Keratinocyte (primary cell): Measurements from ENCODE around the gene NREP. TPM values are rescaled to one million over a fixed set of nuclear protein-coding genes. Genes with fewer than 3 reads are reported as not detected.

Source experiments
- DNase-seq: peaks from one replicate; pipeline ENCODE4 v3.0.0-alpha.2; 2011; ENCODE audit warnings: low read depth, missing footprints, low spot score
- FAIRE-seq: peaks from 2 replicates; lab custom pipeline; 2011; peaks lifted over from hg19 to GRCh38; lab: Jason Lieb, UNC
- H2AFZ ChIP-seq: 2 replicates; pipeline ENCODE4 v1.6.0; 2012; ENCODE audit warnings: low read length, control low read depth, inconsistent platforms; ENCODE audit not compliant: control insufficient read depth
- H3K27ac ChIP-seq: 2 replicates; pipeline ENCODE4 v1.5.1; 2011; ENCODE audit warnings: low read length; ENCODE audit not compliant: control insufficient read depth, insufficient read depth
- H3K27me3 ChIP-seq: 3 replicates; pipeline ENCODE4 v1.6.0; 2011; ENCODE audit warnings: low read length; ENCODE audit not compliant: control insufficient read depth, insufficient read depth; ENCODE audit errors: extremely low read depth
- H3K36me3 ChIP-seq, 2 experiments: 2 replicates in 1 of 2; 3 replicates in 1 of 2; pipeline ENCODE4 v1.5.1; 2011; ENCODE audit warnings: low read length in 2 of 2, mild to moderate bottlenecking in 1 of 2; ENCODE audit not compliant: control insufficient read depth in 2 of 2, insufficient read depth in 2 of 2; ENCODE audit errors: extremely low read depth in 1 of 2
- H3K4me1 ChIP-seq: 3 replicates; pipeline ENCODE4 v1.5.1; 2011; ENCODE audit warnings: low read length; ENCODE audit not compliant: control insufficient read depth, insufficient read depth; ENCODE audit errors: extremely low read depth
- H3K4me2 ChIP-seq: 3 replicates; pipeline ENCODE4 v1.6.0; 2011; ENCODE audit warnings: low read depth, low read length; ENCODE audit not compliant: control insufficient read depth, insufficient read depth; ENCODE audit errors: extremely low read depth
- H3K4me3 ChIP-seq, 3 experiments: fragments of 200-600 bp in 1 of 3; sonication (generic) in 1 of 3; 2 replicates in 2 of 3; 3 replicates in 1 of 3; pipeline ENCODE4 v1.5.1; 2011 to 2016; ENCODE audit warnings: low read length in 3 of 3, mild to moderate bottlenecking in 3 of 3, control low read depth in 2 of 3, inconsistent platforms in 1 of 3, low read depth in 1 of 3, mixed read lengths in 1 of 3, mixed run types in 1 of 3, moderate library complexity in 1 of 3; ENCODE audit not compliant: control insufficient read depth in 2 of 3, insufficient read depth in 2 of 3; ENCODE audit errors: extremely low read depth in 1 of 3
- H3K79me2 ChIP-seq: 2 replicates; pipeline ENCODE4 v1.6.0; 2012; ENCODE audit warnings: low read length; ENCODE audit not compliant: control insufficient read depth, insufficient read depth
- H3K9ac ChIP-seq: 3 replicates; pipeline ENCODE4 v1.6.0; 2011; ENCODE audit warnings: low read length; ENCODE audit not compliant: control insufficient read depth, insufficient read depth; ENCODE audit errors: extremely low read depth
- H3K9me1 ChIP-seq: 3 replicates; pipeline ENCODE4 v1.6.0; 2011; ENCODE audit warnings: low read length; ENCODE audit not compliant: control insufficient read depth, insufficient read depth; ENCODE audit errors: extremely low read depth
- H3K9me3 ChIP-seq: 2 replicates; pipeline ENCODE4 v1.5.1; 2012; ENCODE audit warnings: low read depth, low read length; ENCODE audit not compliant: control insufficient read depth
- H4K20me1 ChIP-seq: 3 replicates; pipeline ENCODE4 v1.6.0; 2011; ENCODE audit warnings: low read length; ENCODE audit not compliant: control insufficient read depth, insufficient read depth; ENCODE audit errors: extremely low read depth
- CTCF ChIP-seq, 3 experiments: IDR thresholded peaks in 1 of 3; conservative IDR thresholded peaks in 1 of 3; optimal IDR thresholded peaks in 1 of 3; 2 replicates in 2 of 3; 3 replicates in 1 of 3; pipeline versions ENCODE3 to v1.5.1; 2011; ENCODE audit warnings: low read length in 3 of 3, mild to moderate bottlenecking in 3 of 3, moderate library complexity in 2 of 3, control low read depth in 1 of 3, inconsistent platforms in 1 of 3; ENCODE audit not compliant: insufficient read depth in 2 of 3; ENCODE audit errors: extremely low read depth in 1 of 3
- EZH2 ChIP-seq: IDR thresholded peaks from one replicate; pipeline ENCODE4 v1.6.1; 2012; ENCODE audit warnings: inconsistent platforms, mild to moderate bottlenecking, low read length, moderate library complexity
- dilution Hi-C: fragments of 300-500 bp; cut with MboI; formaldehyde crosslinking; loops from one replicate; pipeline ENCODE4 v1.7.0; 2020; ENCODE audit warnings: low sequenced_read_pairs; ENCODE audit not compliant: extremely low pct_ligation_motif_present
- polyA plus RNA-seq, 5 experiments: library from polyadenylated mRNA; depleted of rRNA in 3 of 5; stranded (reverse) in 3 of 5; stranded (forward) in 1 of 5; unstranded in 1 of 5; fragments of >200 nt; gene quantifications; 1 replicate in 1 of 5; 2 replicates in 3 of 5; 3 replicates in 1 of 5; pipeline versions ENCODE4 v1.2.1 to v1.2.3, GENCODE V29; 2011 to 2012; ENCODE audit warnings: missing spikeins in 2 of 5, low read depth in 1 of 5, low replicate concordance in 1 of 5

Gene NREP
- polyA plus RNA-seq, 1 donor (not counting 4 experiments of a cell fraction or from before 2014, with no cell fraction given): 9.1 TPM

- peaks cover 23% of the 10 kb centered on the region for H3K4me1 ChIP-seq
- no peaks in the 10 kb centered on the region for H3K79me2 ChIP-seq
- no peak overlapping the region for H3K4me3 ChIP-seq
- DNase-seq: no peak
- dilution Hi-C loops: no loop called here
- no peaks in the 10 kb centered on the region for H3K36me3 ChIP-seq
- H3K9ac ChIP-seq: no peak overlapping the region
- H3K4me2 ChIP-seq: no peak overlapping the region
- TF ChIP-seq EZH2: no peak
- no peak for TF ChIP-seq CTCF (optimal IDR thresholded peaks at IDR 0.05 in 1 of 3, IDR thresholded peaks at IDR 0.05 in 1 of 3, conservative IDR thresholded peaks at IDR 0.05 in 1 of 3; ENCODE audit: extremely low read depth in 1 of 3, insufficient read depth in 2 of 3, low read length in 3 of 3)
- no peaks in the 10 kb centered on the region for H3K27me3 ChIP-seq
- H4K20me1 ChIP-seq: no peaks in the 10 kb centered on the region
- no peak overlapping the region for H2AFZ ChIP-seq
- no peaks in the 10 kb centered on the region for H3K9me1 ChIP-seq
- H3K27ac ChIP-seq: no peak overlapping the region
- H3K9me3 ChIP-seq: no peaks in the 10 kb centered on the region
- FAIRE-seq: no peak
These were observed 30.0 kb upstream of the NREP start for GRCh38 chr5:111787006-111787405.

- Histone ChIP-seq H3K9ac (no peak overlapping the region), H3K9me1 (no peaks in the 10 kb centered on the region), H3K27ac (no peak overlapping the region), H3K27me3 (no peaks in the 10 kb centered on the region), H3K36me3 (no peaks in the 10 kb centered on the region), H3K79me2 (no peaks in the 10 kb centered on the region), H3K4me1 (peaks cover 27% of the 10 kb centered on the region), H3K4me3 (no peak overlapping the region), H4K20me1 (no peaks in the 10 kb centered on the region), H3K4me2 (no peak overlapping the region), H3K9me3 (no peaks in the 10 kb centered on the region), H2AFZ (no peak overlapping the region)
- TF ChIP-seq EZH2 (no peak), CTCF (optimal IDR thresholded peaks at IDR 0.05 in 1 of 3, IDR thresholded peaks at IDR 0.05 in 1 of 3, conservative IDR thresholded peaks at IDR 0.05 in 1 of 3; ENCODE audit: extremely low read depth in 1 of 3, insufficient read depth in 2 of 3, low read length in 3 of 3) (no peak)
- dilution Hi-C loops: no loop called here
- no peak for FAIRE-seq
- no peak for DNase-seq
These were observed 27.6 kb upstream of the NREP start for GRCh38 chr5:111784491-111785181.
